Vagina (tissue), 2 donors: ENCODE measurements around the gene CRTC1.

ENCODE experiments used
- POLR2A ChIP-seq, 2 donors: fragments of 450-650 bp; IDR thresholded peaks; one replicate each; pipeline ENCODE4 v1.6.1; 2017; ENCODE audit warnings: antibody characterized with exemption in 2 of 2, mild to moderate bottlenecking in 2 of 2, moderate library complexity in 2 of 2
- TF ChIP-seq, protein P1 (sequence below), 3 experiments: fragments of 450-650 bp in 2 of 3; fragments of 200-600 bp in 1 of 3; sonication (generic) in 1 of 3; IDR thresholded peaks; one replicate each; pipeline ENCODE4 v1.5.1; 2017 to 2019; ENCODE audit warnings: antibody characterized with exemption in 3 of 3, mild to moderate bottlenecking in 2 of 3, moderate library complexity in 2 of 3

DNA sequence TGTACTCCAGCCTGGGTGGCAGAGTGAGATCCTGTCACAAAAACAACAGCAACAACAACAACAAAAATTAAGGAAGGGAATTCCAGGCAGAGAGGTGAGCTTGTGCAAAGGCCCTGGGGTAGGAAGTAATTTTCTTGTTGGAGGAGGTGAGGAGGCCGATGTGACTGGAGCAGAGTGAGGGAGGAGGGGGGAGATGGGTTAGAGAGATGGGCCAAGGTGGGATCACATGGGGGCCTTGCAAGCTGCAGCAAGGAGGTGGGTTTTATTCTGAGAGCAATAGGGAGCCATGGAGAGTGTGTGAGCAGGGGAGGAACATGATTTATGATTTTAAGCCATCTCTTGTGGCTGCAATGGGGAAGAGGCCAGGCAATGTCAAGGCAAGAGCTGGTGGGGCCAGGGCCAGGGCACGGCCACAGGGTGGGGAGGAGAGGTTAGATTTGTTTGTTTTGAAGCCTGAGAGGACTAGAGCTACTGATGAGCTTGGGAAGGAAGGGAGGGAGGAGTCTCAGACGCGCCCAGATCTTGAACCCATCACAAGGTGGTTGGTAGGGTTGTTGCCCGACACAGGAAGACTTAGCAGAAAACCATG lies 120.2 kb downstream of the CRTC1 start:
- no peak for TF ChIP-seq POLR2A (IDR thresholded peaks at IDR 0.05)
- TF ChIP-seq, protein P1, sequence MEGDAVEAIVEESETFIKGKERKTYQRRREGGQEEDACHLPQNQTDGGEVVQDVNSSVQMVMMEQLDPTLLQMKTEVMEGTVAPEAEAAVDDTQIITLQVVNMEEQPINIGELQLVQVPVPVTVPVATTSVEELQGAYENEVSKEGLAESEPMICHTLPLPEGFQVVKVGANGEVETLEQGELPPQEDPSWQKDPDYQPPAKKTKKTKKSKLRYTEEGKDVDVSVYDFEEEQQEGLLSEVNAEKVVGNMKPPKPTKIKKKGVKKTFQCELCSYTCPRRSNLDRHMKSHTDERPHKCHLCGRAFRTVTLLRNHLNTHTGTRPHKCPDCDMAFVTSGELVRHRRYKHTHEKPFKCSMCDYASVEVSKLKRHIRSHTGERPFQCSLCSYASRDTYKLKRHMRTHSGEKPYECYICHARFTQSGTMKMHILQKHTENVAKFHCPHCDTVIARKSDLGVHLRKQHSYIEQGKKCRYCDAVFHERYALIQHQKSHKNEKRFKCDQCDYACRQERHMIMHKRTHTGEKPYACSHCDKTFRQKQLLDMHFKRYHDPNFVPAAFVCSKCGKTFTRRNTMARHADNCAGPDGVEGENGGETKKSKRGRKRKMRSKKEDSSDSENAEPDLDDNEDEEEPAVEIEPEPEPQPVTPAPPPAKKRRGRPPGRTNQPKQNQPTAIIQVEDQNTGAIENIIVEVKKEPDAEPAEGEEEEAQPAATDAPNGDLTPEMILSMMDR (IDR thresholded peaks at IDR 0.05), result no peak
